HEK293 (cell line): Measurements from ENCODE around the gene TSPAN3.

Experiments
- CTCF ChIP-seq: fragments of 450-650 bp; formaldehyde crosslinking; IDR thresholded peaks from 2 replicates; pipeline ENCODE4 v1.5.1; 2016; ENCODE audit warnings: missing biosample characterization, missing genetic modification characterization
- REPIN1 ChIP-seq: fragments of 450-650 bp; formaldehyde crosslinking; IDR thresholded peaks from 2 replicates; pipeline ENCODE4 v1.5.1; 2017; ENCODE audit warnings: missing biosample characterization, missing genetic modification characterization, low read depth
- SP3 ChIP-seq: fragments of 450-650 bp; formaldehyde crosslinking; IDR thresholded peaks from 2 replicates; pipeline ENCODE4 v1.5.1; 2016; ENCODE audit warnings: missing biosample characterization, missing genetic modification characterization
- YY1 ChIP-seq: fragments of 450-650 bp; formaldehyde crosslinking; IDR thresholded peaks from 2 replicates; pipeline ENCODE4 v1.5.1; 2018; ENCODE audit warnings: missing biosample characterization, missing genetic modification characterization
- ZBTB49 ChIP-seq: fragments of 450-650 bp; formaldehyde crosslinking; IDR thresholded peaks from 2 replicates; pipeline ENCODE4 v1.5.1; 2016; ENCODE audit warnings: missing biosample characterization, missing genetic modification characterization, low read depth
- ZNF10 ChIP-seq: fragments of 450-650 bp; formaldehyde crosslinking; IDR thresholded peaks from 2 replicates; pipeline ENCODE4 v1.5.1; 2017; ENCODE audit warnings: missing biosample characterization, missing genetic modification characterization
- ZNF121 ChIP-seq: fragments of 450-650 bp; formaldehyde crosslinking; IDR thresholded peaks from 2 replicates; pipeline ENCODE4 v1.5.1; 2016; ENCODE audit warnings: missing biosample characterization, missing genetic modification characterization
- ZNF19 ChIP-seq: fragments of 450-650 bp; formaldehyde crosslinking; IDR thresholded peaks from 2 replicates; pipeline ENCODE4; 2016; ENCODE audit warnings: missing biosample characterization, missing genetic modification characterization, low read depth
- ZNF223 ChIP-seq: fragments of 450-650 bp; formaldehyde crosslinking; IDR thresholded peaks from 2 replicates; pipeline ENCODE4 v1.5.1; 2016; ENCODE audit warnings: missing biosample characterization, missing genetic modification characterization
- ZNF302 ChIP-seq: fragments of 450-650 bp; formaldehyde crosslinking; IDR thresholded peaks from 2 replicates; pipeline ENCODE4 v1.5.1; 2016; ENCODE audit warnings: missing biosample characterization, missing genetic modification characterization, low read depth
- ZNF664 ChIP-seq: fragments of 450-650 bp; formaldehyde crosslinking; IDR thresholded peaks from 2 replicates; pipeline ENCODE4 v1.5.1; 2016; ENCODE audit warnings: missing biosample characterization, missing genetic modification characterization
- ZSCAN5A ChIP-seq: fragments of 450-650 bp; formaldehyde crosslinking; IDR thresholded peaks from 2 replicates; pipeline ENCODE4 v1.5.1; 2016; ENCODE audit warnings: missing biosample characterization, missing genetic modification characterization

GRCh38 chr15:77001351-77001750 lies 69.6 kb downstream of the TSPAN3 start:
- TF ChIP-seq SP3 (tag by site-specific recombination) (no peak), YY1 (tag by site-specific recombination) (no peak), ZNF302 (tag by site-specific recombination) (no peak), ZNF10 (tag by site-specific recombination) (no peak), CTCF (tag by site-specific recombination) (no peak), REPIN1 (tag by site-specific recombination) (no peak), ZSCAN5A (tag by site-specific recombination) (no peak), ZNF664 (tag by site-specific recombination) (no peak), ZNF223 (tag by site-specific recombination) (no peak), ZNF121 (tag by site-specific recombination) (no peak), ZNF19 (tag by site-specific recombination) (no peak), ZBTB49 (tag by site-specific recombination) (no peak)
